K562 (cell line): ENCODE results near the gene RRP9.

Experiments used
- EHMT2 ChIP-seq: fragments of 450-650 bp; IDR thresholded peaks from 2 replicates; pipeline ENCODE4 v1.6.1; 2018; ENCODE audit warnings: antibody characterized with exemption
- GTF2E2 ChIP-seq: fragments of 200-800 bp; sonication (Bioruptor generic); IDR thresholded peaks from 2 replicates; pipeline ENCODE4 v1.6.1; 2016; ENCODE audit warnings: missing genetic modification characterization, missing compliant biosample characterization
- NFRKB ChIP-seq: fragments of 450-650 bp; IDR thresholded peaks from 2 replicates; pipeline ENCODE4 v1.6.1; 2016; ENCODE audit warnings: low read depth
- POLR2A ChIP-seq: fragments of 450-650 bp; conservative IDR thresholded peaks from 2 replicates; pipeline ENCODE4 v1.6.1; 2016
- ZBTB8A ChIP-seq: fragments of 450-650 bp; IDR thresholded peaks from 2 replicates; pipeline ENCODE4 v1.6.1; 2018; ENCODE audit warnings: mild to moderate bottlenecking, moderate library complexity; ENCODE audit not compliant: partially characterized antibody
- ZNF133 ChIP-seq: fragments of 250-450 bp; sonication (Bioruptor Pico); IDR thresholded peaks from 2 replicates; pipeline ENCODE4 v1.4.0; 2020; ENCODE audit warnings: mild to moderate bottlenecking
- TF ChIP-seq, protein P1 (sequence below), 2 experiments: fragments of 450-650 bp in 1 of 2; sonication (generic) in 1 of 2; formaldehyde crosslinking; conservative IDR thresholded peaks; 2 replicates each; pipeline versions ENCODE4 v1.4.0 to v1.8.1; 2020 to 2022; ENCODE audit warnings: mild to moderate bottlenecking in 1 of 2, missing genetic modification reagents in 1 of 2
- TF ChIP-seq, protein P2 (sequence below): sonication (generic); formaldehyde crosslinking; IDR thresholded peaks from 2 replicates; pipeline ENCODE4 v1.8.0; 2023; ENCODE audit warnings: missing genetic modification reagents, mild to moderate bottlenecking, borderline replicate concordance
- TF ChIP-seq, protein P3 (sequence below): sonication (generic); formaldehyde crosslinking; IDR thresholded peaks from 2 replicates; pipeline ENCODE4 v1.9.0; 2022; ENCODE audit warnings: mild to moderate bottlenecking, missing genetic modification reagents
- TF ChIP-seq, protein P4 (sequence below), 3 experiments: IDR thresholded peaks in 2 of 3; conservative IDR thresholded peaks in 1 of 3; 2 replicates each; pipeline ENCODE4 v1.5.1; 2011 to 2012; ENCODE audit warnings: low read length in 3 of 3, mild to moderate bottlenecking in 3 of 3, control low read depth in 2 of 3, improper control_type of control experiment in 1 of 3, inconsistent platforms in 1 of 3, low read depth in 1 of 3, mixed read lengths in 1 of 3, moderate library complexity in 1 of 3; ENCODE audit not compliant: insufficient read depth in 2 of 3

DNA sequence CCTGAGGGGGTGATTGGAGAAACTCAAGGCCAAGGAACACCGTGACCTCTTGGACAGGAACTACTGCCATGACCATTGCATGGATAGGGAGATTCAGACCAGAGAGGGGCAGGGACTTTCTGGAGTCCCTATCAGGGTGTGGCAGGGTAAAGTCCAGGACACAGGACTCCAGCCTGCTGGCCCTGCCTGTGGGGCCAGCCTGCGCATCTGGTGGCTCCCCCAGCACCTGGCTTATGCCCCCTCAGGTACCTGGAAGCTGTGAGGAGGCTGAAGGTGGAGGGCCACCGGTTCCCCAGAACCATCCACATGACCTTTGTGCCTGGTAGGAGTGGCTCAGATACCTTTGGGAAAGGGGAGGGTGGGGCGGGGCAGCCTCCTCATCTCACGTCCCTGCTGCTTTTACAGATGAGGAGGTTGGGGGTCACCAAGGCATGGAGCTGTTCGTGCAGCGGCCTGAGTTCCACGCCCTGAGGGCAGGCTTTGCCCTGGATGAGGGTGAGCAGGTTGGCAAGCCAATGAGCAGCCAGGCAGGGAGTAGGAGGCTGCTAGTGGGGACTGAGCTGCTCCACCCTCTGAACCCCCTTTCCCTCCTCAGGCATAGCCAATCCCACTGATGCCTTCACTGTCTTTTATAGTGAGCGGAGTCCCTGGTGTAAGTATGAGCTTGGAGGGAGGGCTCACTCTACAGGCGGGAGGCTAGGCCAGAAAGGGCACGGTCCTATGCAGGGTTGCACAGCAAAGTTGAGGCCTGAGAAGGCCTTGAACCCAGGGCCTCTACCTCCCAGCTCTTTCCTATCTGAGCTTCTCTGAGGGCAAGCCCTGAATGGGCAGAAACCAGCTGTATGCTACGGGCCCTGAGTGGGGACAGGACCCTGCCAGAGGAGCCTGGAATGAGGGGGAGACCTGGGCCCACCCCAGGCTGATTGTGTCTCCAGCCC is 44.6 kb upstream of the RRP9 start:
- TF ChIP-seq ZNF133 (CRISPR knock-in tag) = no peak
- TF ChIP-seq, protein P1, sequence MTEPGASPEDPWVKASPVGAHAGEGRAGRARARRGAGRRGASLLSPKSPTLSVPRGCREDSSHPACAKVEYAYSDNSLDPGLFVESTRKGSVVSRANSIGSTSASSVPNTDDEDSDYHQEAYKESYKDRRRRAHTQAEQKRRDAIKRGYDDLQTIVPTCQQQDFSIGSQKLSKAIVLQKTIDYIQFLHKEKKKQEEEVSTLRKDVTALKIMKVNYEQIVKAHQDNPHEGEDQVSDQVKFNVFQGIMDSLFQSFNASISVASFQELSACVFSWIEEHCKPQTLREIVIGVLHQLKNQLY (CRISPR knock-in tag; conservative IDR thresholded peaks at IDR 0.05) = no peak
- no peak for TF ChIP-seq NFRKB
- no peak for TF ChIP-seq ZBTB8A
- TF ChIP-seq, protein P2, sequence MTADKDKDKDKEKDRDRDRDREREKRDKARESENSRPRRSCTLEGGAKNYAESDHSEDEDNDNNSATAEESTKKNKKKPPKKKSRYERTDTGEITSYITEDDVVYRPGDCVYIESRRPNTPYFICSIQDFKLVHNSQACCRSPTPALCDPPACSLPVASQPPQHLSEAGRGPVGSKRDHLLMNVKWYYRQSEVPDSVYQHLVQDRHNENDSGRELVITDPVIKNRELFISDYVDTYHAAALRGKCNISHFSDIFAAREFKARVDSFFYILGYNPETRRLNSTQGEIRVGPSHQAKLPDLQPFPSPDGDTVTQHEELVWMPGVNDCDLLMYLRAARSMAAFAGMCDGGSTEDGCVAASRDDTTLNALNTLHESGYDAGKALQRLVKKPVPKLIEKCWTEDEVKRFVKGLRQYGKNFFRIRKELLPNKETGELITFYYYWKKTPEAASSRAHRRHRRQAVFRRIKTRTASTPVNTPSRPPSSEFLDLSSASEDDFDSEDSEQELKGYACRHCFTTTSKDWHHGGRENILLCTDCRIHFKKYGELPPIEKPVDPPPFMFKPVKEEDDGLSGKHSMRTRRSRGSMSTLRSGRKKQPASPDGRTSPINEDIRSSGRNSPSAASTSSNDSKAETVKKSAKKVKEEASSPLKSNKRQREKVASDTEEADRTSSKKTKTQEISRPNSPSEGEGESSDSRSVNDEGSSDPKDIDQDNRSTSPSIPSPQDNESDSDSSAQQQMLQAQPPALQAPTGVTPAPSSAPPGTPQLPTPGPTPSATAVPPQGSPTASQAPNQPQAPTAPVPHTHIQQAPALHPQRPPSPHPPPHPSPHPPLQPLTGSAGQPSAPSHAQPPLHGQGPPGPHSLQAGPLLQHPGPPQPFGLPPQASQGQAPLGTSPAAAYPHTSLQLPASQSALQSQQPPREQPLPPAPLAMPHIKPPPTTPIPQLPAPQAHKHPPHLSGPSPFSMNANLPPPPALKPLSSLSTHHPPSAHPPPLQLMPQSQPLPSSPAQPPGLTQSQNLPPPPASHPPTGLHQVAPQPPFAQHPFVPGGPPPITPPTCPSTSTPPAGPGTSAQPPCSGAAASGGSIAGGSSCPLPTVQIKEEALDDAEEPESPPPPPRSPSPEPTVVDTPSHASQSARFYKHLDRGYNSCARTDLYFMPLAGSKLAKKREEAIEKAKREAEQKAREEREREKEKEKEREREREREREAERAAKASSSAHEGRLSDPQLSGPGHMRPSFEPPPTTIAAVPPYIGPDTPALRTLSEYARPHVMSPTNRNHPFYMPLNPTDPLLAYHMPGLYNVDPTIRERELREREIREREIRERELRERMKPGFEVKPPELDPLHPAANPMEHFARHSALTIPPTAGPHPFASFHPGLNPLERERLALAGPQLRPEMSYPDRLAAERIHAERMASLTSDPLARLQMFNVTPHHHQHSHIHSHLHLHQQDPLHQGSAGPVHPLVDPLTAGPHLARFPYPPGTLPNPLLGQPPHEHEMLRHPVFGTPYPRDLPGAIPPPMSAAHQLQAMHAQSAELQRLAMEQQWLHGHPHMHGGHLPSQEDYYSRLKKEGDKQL (CRISPR knock-in tag) = no peak
- TF ChIP-seq GTF2E2 (tag) = no peak
- TF ChIP-seq, protein P3, sequence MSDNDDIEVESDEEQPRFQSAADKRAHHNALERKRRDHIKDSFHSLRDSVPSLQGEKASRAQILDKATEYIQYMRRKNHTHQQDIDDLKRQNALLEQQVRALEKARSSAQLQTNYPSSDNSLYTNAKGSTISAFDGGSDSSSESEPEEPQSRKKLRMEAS (CRISPR knock-in tag) = no peak
- no peak for TF ChIP-seq POLR2A
- no peak for TF ChIP-seq EHMT2
- TF ChIP-seq, protein P4, sequence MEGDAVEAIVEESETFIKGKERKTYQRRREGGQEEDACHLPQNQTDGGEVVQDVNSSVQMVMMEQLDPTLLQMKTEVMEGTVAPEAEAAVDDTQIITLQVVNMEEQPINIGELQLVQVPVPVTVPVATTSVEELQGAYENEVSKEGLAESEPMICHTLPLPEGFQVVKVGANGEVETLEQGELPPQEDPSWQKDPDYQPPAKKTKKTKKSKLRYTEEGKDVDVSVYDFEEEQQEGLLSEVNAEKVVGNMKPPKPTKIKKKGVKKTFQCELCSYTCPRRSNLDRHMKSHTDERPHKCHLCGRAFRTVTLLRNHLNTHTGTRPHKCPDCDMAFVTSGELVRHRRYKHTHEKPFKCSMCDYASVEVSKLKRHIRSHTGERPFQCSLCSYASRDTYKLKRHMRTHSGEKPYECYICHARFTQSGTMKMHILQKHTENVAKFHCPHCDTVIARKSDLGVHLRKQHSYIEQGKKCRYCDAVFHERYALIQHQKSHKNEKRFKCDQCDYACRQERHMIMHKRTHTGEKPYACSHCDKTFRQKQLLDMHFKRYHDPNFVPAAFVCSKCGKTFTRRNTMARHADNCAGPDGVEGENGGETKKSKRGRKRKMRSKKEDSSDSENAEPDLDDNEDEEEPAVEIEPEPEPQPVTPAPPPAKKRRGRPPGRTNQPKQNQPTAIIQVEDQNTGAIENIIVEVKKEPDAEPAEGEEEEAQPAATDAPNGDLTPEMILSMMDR (IDR thresholded peaks at IDR 0.05 in 2 of 3, conservative IDR thresholded peaks at IDR 0.05 in 1 of 3; ENCODE audit: insufficient read depth in 2 of 3, low read depth in 1 of 3, low read length in 3 of 3) = no peak
